ENCODE results near the gene BABAM2.
A peak's percentile ranks its signal among the peaks of the same experiment; 100 is the strongest.
"Not testable (repeated sequence)": the region's sequence is repeated elsewhere in the genome, so short reads cannot be mapped to it uniquely, and the experiment has no call there.

The BABAM2 gene

GRCh38 chr2:27978761-27979160 lies 88.2 kb downstream of the BABAM2 start:
- not testable (repeated sequence) for DNase-seq (ENCODE audit: low read depth, low spot score)

DNA sequence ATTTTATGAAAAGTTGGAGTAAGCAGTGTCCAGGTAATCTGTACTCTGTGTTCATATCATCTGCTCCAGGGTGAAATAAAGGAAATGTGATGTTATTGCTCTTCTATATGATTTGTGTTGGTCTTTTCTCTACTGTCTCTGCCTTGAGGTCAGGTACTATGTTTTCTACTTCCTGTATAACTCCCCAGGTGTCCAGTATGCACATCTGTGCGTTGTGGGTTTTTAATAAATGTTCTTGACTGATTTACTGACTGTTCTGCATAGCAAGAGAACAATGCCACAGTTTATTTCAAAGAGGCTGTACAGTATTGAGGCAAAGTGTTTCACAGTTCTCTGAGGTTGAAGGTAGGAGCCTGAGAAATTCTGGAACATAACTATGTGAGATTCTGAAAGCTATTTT lies 89.7 kb downstream of the BABAM2 start:
- no peak for DNase-seq (ENCODE audit: low read depth, low spot score)

GRCh38 chr2:27984153-27984552 lies 93.6 kb downstream of the BABAM2 start:
- DNase-seq (ENCODE audit: low read depth, low spot score), result no peak

DNA sequence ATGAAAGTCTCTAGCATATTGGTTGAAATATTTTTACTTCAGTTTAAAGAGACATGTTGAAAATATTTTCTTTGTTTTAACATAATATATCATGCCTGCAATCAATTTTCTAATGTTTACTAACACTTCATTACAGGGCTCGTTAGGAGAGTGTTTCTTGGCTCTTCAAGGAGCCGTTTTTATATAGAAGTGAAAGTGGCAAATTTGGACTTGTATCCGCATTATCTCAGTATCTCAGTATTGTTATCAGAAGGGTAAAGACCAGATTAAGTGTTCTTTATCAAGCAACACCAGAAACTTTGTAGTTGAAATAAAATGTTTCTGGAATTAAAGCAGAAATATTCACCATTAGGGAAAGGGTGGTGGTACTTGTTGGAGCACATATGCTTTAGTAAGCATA lies 97.8 kb downstream of the BABAM2 start:
- no peak for DNase-seq (ENCODE audit: low read depth, low spot score)

DNA sequence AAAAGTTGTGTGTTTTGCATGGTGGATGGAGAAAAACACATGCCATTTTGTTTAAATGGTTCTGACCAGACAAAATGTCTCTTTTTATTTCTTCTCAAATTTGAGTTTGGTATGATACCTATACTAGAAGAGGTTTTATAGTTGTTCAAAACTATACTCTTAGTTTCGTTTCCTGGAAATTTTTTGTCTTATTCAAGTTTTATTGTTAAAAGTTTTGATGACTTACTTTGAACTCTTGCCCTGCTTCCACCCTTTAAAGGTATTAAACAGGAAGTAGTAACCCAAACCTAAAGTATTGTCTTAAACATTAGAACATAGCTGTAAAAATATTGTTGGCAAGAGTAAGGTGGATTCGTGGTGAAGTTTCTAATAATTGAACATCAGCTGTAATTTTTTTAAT lies 98.2 kb downstream of the BABAM2 start:
- no peak for DNase-seq (ENCODE audit: low read depth, low spot score)

DNA sequence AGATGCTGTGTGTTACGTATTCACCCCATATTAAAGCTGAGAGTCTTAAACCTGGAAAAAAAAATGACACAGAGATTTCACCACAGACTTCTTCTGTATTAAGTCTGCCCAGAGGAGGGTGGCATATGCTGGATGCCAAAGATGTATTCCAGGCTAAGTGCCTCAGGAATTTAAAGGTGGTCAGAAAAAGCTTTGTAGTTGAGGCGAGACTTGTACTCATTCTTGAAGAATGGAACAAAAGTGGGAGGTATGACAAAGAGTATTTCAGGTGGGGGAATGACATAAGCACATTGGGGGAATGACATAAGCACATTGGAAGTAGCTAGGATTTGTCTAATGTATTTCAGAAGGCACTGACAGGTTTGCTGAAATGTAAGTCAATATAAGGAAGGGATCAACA lies 98.6 kb downstream of the BABAM2 start:
- no peak for DNase-seq (ENCODE audit: low read depth, low spot score)

- DNase-seq (ENCODE audit: low read depth, low spot score), result no peak
Measured at GRCh38 chr2:27990030-27990590, 99.6 kb downstream of the BABAM2 start.

GRCh38 chr2:27991146-27991545 lies 100.6 kb downstream of the BABAM2 start:
- no peak for DNase-seq (ENCODE audit: low read depth, low spot score)

DNA sequence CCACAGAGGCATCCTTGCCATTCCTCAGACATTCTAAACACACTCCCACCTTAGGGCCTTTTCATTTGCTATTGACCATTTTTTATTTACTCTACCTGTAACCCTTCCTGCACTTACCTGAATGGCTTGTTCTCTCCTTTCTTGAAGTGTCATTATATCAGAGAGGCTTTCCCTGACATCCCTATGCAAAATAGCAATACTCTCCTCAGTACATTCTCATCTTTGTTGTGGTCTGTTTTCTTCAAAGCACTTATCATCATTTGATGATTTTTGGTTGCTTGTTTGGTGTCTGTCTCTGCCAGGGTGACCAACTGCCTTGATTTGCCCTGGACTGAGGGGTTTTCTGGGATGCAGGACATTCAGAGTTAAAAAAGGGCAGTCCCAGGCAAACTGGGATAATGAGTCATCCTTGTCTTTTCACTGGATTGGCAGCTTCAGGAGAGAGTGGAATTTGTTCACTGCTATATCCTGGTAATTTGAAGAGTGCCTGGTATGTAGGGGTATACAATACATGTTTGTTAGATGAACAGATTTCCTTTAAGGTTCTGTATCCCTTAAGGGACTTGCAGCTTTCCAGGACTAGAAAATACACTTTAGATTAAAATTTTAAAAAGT lies 102.4 kb downstream of the BABAM2 start:
- peak; percentile 23 for DNase-seq (ENCODE audit: low read depth, low spot score)

DNA sequence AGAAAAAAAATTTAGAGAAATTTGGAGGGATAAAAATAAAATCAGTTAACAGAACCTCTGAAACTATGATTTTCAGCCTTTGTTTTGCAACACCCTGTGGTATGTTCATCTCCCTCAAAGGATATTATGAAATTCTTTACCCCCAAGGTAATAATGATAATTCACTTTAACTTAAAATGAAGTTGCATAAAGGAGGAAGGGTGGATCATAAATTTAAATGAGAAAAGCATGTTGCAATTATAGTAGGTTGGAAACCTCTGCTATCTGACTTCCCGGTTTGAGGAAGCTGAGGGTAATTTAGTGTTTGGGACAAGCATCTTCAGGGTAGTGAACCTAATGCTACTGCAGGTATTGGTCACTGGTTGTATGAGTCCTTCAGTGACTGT lies 102.9 kb downstream of the BABAM2 start:
- no peak for DNase-seq (ENCODE audit: low read depth, low spot score)

- no peak for DNase-seq (ENCODE audit: low read depth, low spot score)
Measured at GRCh38 chr2:27993950-27994728, 103.6 kb downstream of the BABAM2 start.

GRCh38 chr2:27996156-27996922 lies 105.8 kb downstream of the BABAM2 start:
- DNase-seq (ENCODE audit: low read depth, low spot score), result no peak

GRCh38 chr2:28000287-28000686 lies 109.8 kb downstream of the BABAM2 start:
- DNase-seq (ENCODE audit: low read depth, low spot score), result no peak

- DNase-seq (ENCODE audit: low read depth, low spot score), result no peak
Measured at GRCh38 chr2:28002181-28002580, 111.7 kb downstream of the BABAM2 start.

DNA sequence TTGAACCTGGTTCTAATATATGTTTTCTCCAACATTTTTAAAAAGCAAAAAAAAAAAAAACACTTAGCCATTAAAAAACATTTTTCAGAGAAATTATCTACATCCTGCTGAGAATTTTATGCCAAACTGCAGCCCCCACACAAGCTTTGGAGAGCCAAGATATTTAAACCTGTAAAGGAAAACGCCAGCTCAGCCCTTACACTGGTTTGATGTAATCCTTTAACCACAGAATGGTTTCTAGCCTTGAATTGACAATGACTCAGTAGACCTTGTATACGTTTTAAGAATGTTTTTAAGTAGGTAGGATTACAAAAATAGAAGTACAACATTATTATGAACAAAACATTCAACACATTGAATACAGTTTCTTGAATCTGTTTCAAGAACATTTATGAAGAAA lies 113.6 kb downstream of the BABAM2 start:
- no peak for DNase-seq (ENCODE audit: low read depth, low spot score)

DNA sequence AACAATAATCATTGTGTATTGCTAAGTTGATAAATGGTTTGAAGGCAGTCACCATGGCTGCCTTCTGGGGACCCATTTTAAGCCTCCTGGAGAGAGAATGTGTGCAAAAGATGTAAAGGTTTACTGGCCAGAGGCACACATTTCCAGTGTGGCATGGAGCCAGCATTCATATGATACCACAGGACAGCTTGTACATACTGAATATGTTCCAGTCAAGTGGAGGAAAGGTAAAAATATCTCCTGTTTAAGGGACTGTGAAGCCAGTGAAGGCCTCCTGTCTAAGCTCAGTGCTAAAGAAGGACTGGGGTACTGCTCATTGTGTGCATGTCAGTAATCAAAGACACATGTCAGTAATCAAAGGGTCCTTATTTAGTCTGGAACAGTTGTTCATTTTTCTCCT lies 119.2 kb downstream of the BABAM2 start:
- no peak for DNase-seq (ENCODE audit: low read depth, low spot score)

- DNase-seq (ENCODE audit: low read depth, low spot score), result no peak
Measured at GRCh38 chr2:28011322-28011737, 120.8 kb downstream of the BABAM2 start.

- not testable (repeated sequence) for DNase-seq (ENCODE audit: low read depth, low spot score)
Measured at GRCh38 chr2:28018474-28018873, 127.9 kb downstream of the BABAM2 start.

DNA sequence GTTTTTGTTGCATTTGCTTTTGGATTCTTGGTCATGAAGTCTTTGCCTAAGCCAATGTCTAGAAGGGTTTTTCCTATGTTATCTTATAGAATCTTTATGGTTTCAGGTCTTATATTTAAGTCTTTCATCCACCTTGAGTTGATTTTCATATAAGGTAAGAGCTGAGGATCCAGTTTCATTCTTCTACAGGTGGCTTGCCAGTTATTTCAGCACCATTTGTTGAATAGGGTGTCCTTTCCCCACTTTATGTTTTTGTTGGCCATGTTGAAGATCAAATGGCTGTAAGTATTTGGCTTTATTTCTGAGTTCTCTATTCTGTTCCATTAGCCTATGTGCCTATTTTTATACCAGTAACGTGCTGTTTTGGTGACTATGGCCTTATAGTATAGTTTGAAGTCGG lies 129.0 kb downstream of the BABAM2 start:
- DNase-seq (ENCODE audit: low read depth, low spot score), result not testable (repeated sequence)

GRCh38 chr2:28021898-28022297 lies 131.4 kb downstream of the BABAM2 start:
- DNase-seq (ENCODE audit: low read depth, low spot score), result no peak

DNA sequence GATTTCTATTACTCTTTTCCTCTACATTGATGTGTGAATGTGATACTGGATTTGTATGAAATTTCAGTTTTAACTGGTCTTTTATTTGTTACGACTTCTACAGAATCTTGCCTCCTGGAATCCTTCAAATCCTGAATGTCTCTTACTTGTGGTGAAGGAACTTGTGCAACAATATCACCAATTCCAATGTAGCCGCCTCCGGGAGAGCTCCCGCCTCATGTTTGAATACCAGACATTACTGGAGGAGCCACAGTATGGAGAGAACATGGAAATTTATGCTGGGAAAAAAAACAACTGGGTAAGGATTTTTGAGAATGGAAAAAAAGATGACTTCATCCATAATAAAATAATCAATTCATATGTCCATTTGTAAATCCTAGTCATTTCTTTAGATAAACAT lies 134.6 kb downstream of the BABAM2 start:
- no peak for DNase-seq (ENCODE audit: low read depth, low spot score)

DNA sequence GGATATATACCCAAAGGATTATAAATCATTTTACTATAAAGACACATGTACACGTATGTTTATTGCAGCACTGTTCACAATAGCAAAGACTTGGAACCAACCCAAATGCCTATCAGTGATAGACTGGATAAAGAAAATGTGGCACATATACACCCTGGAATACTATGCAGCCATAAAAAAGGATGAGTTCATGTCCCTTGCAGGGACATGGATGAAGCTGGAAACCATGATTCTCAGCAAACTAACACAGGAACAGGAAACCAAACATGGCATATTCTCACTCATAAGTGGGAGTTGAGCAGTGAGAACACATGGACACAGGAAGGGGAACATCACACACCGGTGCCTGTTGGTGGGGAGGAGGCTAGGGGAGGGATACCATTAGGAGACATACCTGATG lies 135.7 kb downstream of the BABAM2 start:
- DNase-seq (ENCODE audit: low read depth, low spot score), result not testable (repeated sequence)
